GM19324 (cell line): ENCODE results near the gene IMMP2L.
A peak's percentile ranks its signal among the peaks of the same experiment; 100 is the strongest.

Source experiments
- ATAC-seq: cut with Tn5 transposase; IDR thresholded peaks from one replicate; pipeline ENCODE4 v1.9.1; 2021; ENCODE audit warnings: mild to moderate bottlenecking, moderate library complexity; ENCODE audit not compliant: unreplicated experiment, low FRiP score

Gene IMMP2L

GRCh38 chr7:110801502-110801901, 760.8 kb downstream of the IMMP2L start:
- peak; percentile 85 for ATAC-seq

DNA sequence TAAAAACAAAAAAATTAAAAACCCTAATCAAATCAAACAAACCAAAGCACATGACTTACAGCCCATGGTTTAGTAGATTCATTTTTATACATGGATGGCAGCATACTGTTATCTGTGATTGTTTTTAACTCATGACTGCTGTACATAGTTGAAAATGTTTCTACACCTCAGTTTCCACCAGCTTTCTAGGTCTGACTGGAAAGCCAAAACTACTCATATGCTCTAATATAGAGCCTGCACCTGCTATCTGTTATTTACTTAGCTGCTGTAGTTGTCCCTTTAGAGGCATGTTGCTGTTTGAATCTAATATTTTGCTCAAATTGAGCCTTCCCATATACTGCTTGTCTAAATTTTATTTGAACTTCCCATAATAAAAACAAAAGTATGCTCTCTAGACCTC, 761.3 kb downstream of the IMMP2L start:
- peak; percentile 32 for ATAC-seq

- no peak for ATAC-seq
These were observed 764.6 kb downstream of the IMMP2L start for GRCh38 chr7:110797656-110798055.

DNA sequence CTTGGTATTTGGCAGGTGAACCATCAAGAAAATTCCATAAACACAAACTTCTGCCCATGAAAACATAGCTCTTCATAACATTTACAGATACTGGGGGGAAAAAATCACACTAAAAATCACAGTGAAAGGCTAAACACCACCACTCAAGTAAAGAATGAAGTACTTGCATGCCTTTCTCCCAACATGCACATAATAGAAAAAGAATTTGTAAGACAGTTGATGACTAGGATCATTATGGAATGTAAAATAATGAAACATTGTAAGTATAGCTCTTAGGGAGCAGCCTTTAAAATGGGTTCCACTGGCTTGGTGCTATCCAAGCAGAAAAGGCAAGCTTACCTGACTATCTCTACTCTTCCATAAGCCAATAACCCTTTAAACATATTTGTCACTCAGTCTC, 771.3 kb downstream of the IMMP2L start:
- ATAC-seq = no peak

GRCh38 chr7:110786328-110786965, 775.8 kb downstream of the IMMP2L start:
- ATAC-seq = no peak

GRCh38 chr7:110784749-110785148, 777.5 kb downstream of the IMMP2L start:
- no peak for ATAC-seq

DNA sequence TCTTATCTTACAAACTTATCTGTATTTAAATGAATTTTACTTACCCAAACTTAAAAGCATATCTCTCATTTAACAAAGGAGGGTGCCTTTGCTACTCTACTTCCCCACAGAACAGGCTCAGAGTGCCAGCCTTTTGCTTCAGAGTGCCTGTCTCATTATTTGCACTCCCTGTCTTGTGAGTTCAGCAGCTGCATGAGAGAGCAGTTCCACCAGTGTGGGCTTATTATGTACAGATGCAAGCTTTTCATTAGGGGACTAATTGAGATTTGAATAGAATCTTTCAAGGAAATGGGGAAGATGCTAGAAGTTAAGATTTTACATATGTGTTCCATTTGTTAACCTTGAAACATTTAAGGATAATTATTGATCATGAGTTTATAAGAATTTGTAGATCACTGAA, 781.6 kb downstream of the IMMP2L start:
- ATAC-seq = no peak

DNA sequence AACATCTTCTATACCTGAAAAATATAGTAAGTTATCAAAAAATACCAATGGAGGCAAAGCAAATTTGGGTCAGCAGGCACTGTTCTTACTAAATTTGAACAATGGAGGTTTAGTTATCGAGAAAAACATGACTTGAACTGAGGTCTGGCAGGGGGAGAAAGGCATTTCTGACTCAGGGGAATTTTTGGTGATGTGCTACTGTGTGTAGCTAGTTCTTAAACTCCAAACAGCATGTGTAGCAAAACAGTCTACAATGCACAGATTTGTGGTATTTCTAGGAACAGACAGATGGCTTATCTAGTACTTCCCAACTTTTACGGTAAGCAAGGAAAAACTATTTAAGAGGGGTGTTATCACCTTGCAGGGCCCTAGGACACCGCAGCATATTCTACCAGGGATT, 783.0 kb downstream of the IMMP2L start:
- ATAC-seq = no peak

- no peak for ATAC-seq
These were observed 787.2 kb downstream of the IMMP2L start for GRCh38 chr7:110775046-110775445.

DNA sequence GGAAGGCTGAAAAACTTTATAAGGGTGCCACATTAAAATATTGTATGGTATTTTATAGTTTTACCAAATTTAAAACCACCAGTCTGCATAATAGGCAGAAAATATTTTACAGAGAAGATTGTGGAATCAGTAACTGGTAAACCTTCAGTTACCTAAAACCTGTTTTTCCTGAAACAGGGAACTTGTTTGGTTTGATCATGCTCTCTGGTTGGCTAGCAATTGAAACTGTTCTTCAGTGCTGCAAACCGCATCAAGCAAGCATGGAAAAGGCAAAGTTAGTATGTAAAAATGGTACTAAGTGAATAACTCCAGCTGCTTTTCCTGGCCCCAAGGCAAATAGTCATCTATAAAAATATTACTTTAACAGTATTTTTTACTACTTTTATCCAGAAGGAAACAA, 788.2 kb downstream of the IMMP2L start:
- no peak for ATAC-seq

GRCh38 chr7:110772615-110773014, 789.7 kb downstream of the IMMP2L start:
- no peak for ATAC-seq

DNA sequence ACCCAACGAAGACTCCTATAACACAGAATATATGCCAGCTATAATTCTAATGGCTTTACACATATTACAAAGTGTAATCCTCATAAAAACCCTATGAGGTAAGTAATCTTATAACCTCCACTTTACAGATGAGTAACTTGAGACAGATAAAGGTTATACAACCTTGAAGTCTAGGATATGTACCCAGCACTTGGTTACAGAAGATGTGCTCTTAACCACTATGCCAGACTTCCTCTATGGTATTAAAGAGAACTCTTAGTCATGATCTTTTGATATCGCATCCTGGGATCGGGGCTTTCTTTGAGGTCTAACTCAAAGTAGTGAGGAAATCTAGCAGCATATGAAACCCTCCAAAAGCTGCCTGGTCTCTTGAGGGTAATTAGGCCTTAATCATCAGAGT, 790.6 kb downstream of the IMMP2L start:
- no peak for ATAC-seq

DNA sequence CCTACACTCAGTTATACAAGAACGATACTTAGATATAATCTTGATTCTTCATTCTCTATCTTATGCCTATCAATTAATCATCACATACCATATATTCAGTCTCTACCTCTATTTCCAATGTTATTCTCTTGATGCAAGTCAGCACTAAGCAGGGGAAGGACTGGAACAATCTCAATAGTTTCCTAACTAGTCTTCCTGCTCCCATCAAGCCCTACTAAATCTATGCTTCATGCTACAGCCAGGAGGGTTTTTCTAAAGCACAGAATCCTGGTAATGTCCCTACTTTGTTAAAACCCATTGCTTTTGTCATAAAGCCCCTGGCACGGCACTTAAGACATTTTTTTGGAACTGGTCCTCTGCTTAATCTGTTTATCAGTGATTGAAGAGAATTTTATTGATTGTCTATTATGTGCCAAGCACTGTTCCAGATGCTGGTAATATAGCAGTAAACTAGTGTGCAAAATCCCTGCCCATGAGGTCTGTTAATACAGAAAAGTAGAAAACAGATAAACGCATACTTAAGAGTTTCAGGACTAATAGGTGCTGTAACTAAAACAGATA, 794.7 kb downstream of the IMMP2L start:
- ATAC-seq = no peak

DNA sequence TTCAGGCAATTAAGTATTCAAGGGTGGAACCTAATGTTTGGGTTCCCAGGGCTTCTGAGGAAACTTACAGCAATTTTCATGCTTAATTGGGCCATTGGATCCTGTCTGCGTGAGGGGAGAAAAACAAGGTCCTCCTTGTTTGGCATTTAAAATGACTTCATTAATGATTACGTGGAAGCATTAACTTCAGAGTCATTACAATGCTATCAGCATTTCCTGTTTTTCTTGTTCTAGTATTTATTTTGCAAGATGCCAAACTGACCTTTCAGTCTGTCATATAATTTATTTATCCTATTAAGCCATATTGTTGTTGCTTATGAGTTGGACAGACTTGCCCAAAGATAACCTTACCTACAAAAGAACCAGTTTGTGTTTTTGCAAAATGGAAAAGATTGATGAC, 795.4 kb downstream of the IMMP2L start:
- no peak for ATAC-seq

GRCh38 chr7:110764852-110765251, 797.4 kb downstream of the IMMP2L start:
- ATAC-seq = no peak

DNA sequence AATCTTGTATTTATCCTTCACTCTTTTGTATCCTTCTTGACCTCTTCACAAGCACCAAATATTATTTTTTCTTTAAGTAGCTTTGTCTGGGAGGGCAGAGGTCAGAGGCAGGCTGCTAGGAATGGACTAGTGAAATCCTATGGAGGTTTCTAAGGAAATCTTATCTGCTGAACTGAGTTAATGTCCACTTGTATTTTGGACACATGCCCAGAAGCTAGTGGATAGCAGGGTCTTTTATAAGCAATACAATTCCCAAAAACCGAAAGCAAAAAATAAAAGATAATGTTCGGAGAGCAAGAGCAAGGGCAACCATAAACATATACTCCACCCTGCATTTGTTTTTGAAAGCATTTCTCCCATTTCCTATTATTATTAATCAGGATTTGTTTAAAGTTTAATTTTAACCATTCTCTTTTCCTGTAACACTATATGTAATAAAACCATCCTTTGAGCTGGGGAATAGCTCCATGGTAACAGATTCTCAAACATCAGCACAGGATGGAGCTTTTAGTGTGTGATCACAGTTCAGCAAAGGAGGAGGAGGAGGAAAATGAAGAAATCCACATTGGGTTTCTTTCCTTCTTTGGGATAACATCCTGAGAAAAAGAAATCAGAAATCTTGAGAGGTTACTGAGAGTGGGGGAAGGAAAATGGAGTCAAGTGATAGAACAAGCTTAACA, 799.6 kb downstream of the IMMP2L start:
- ATAC-seq = no peak

DNA sequence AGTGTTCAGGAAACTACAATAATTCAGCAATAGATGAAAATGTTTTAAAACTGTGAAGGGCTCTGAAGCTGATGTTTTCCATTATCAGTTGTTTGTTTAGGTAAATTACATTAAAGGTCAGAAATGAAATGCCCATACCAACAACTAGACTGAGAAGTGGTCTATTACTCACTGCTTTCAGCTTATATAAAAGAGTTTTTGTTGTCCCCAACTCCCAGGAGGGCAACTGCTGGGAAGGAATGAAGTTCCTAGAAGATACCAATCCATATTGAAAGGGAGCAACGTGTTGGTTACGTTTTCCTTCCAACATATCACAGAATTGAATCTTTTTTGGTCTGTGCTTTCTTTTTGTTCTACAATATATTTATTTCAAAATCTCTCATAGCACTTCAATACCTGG, 802.0 kb downstream of the IMMP2L start:
- no peak for ATAC-seq

DNA sequence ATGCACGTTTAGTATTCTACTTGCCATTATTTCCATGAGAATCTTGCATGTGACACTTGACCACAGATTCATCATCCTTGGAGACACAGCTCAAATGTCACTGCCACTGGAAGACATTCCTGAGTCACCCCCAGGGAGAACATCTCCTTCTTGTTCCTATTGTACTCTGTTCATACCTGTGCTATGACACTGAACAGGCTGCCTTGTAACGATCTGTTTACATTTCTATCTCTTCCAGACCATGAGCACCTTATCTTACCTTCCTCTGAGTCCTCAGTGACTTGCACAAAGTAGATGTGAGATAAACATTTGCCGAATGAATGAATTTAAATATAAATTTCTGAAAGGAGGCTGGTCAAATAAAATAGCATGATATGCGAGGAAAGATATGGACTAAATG, 803.2 kb downstream of the IMMP2L start:
- no peak for ATAC-seq

GRCh38 chr7:110754649-110755048, 807.6 kb downstream of the IMMP2L start:
- no peak for ATAC-seq

- no peak for ATAC-seq
These were observed 811.2 kb downstream of the IMMP2L start for GRCh38 chr7:110750931-110751605.

- ATAC-seq = no peak
These were observed 829.1 kb downstream of the IMMP2L start for GRCh38 chr7:110733221-110733620.

GRCh38 chr7:110724811-110725210, 837.5 kb downstream of the IMMP2L start:
- no peak for ATAC-seq
